ENCODE results near the gene EXOC3. TPM values are rescaled to one million over a fixed set of nuclear protein-coding genes. Genes with fewer than 3 reads are reported as not detected.
A peak's percentile ranks its signal among the peaks of the same experiment; 100 is the strongest.

EXOC3 gene
- total RNA-seq, 1 donor from 2014 or later: 64.6 TPM

DNA sequence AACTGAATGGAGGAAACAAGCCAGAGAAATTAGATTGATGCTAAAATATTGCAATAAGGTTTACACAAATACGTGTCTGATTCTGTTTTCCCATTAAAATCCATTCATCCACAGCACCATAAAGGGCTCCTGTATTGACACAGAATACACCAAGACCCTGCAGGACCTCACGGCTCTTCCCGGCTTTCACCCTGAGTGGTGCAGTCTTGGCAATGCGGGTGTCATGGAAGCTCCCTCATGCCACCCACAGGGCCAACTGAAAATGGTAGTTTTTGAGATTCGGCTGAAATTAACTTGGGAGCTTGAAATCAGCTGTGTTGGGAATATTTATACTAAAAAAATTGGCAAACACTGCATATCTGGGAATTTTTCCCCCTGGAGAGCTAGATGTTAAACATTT is 17.3 kb upstream of the EXOC3 start:
- no peak for DNase-seq (ENCODE audit: extremely low spot score, unreplicated experiment)
- H3K4me1 Mint-ChIP-seq (ENCODE audit: unreplicated experiment): peaks cover 17% of the 10 kb centered on the region
- H3K4me3 Mint-ChIP-seq: no peak overlapping the region
- peaks cover 6% of the 10 kb centered on the region for H3K9me3 Mint-ChIP-seq
- TF ChIP-seq, protein P1, sequence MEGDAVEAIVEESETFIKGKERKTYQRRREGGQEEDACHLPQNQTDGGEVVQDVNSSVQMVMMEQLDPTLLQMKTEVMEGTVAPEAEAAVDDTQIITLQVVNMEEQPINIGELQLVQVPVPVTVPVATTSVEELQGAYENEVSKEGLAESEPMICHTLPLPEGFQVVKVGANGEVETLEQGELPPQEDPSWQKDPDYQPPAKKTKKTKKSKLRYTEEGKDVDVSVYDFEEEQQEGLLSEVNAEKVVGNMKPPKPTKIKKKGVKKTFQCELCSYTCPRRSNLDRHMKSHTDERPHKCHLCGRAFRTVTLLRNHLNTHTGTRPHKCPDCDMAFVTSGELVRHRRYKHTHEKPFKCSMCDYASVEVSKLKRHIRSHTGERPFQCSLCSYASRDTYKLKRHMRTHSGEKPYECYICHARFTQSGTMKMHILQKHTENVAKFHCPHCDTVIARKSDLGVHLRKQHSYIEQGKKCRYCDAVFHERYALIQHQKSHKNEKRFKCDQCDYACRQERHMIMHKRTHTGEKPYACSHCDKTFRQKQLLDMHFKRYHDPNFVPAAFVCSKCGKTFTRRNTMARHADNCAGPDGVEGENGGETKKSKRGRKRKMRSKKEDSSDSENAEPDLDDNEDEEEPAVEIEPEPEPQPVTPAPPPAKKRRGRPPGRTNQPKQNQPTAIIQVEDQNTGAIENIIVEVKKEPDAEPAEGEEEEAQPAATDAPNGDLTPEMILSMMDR (conservative IDR thresholded peaks at IDR 0.05): no peak
- peaks cover 4% of the 10 kb centered on the region for H3K36me3 Mint-ChIP-seq
- H3K27me3 Mint-ChIP-seq: no peaks in the 10 kb centered on the region
- H3K27ac Mint-ChIP-seq: no peak overlapping the region

DNA sequence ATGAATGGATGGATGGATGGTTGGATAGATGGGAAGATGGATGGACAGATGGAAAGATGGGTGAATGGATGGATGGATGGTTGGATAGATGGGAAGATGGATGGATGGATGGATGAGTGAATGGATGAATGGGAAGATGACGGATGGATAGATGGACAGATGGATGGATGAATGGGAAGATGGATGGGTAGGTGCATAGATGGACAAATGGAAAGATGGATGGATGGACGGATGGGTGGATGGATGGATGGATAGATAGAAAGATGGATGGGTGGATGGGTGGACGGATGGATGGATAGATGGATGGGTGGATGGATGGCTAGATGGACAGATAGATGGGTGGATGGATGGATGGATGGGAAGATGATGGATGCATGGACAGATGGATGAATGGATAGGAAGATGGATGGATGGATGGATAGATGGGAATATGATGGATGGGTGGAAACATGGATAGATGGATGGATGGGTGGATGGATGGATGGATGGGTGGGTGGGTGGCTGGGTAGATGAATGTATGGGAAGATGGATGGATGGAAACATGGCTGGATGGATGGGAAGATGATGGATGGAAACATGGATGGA is 16.5 kb upstream of the EXOC3 start:
- Mint-ChIP-seq H3K9me3 (peaks cover 6% of the 10 kb centered on the region), H3K36me3 (peaks cover 4% of the 10 kb centered on the region), H3K4me1 (ENCODE audit: unreplicated experiment) (peaks cover 17% of the 10 kb centered on the region), H3K27me3 (no peaks in the 10 kb centered on the region), H3K27ac (no peak overlapping the region), H3K4me3 (no peak overlapping the region)
- no peak for DNase-seq (ENCODE audit: extremely low spot score, unreplicated experiment)
- TF ChIP-seq, protein P1 (conservative IDR thresholded peaks at IDR 0.05): no peak

DNA sequence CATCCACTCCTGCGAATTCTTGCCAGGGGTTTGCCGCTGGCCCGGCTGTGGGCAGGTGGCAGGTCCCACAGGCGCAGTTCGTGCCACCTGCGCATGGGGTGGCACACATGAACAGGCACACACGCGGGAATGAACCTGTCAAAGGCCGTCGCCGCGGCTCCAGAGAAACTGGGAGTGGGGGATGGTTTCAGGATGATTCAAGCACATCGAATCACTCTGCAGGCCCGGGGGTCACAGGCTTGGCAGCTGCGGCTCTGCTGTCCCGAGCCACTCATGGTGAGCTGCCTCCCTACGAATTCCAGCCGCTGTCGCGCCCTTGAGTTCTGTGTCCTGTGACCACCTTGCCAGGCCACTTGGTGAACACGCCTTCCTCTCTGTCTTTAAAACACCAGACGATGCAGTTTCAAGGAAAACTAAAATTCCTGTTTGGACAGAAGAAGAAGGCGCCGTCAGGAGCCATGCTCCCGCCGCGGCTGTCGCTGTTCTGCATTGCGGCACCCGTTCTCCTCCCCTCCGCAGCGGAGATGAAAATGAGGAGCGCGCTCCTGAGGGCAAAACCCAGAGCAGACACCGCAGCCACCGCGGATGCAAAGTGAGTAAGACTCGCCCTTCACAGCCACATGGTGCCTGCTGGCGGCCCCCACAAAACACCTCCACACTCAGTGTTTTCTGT is 15.4 kb upstream of the EXOC3 start:
- TF ChIP-seq, protein P1 (conservative IDR thresholded peaks at IDR 0.05): no peak
- DNase-seq (ENCODE audit: extremely low spot score, unreplicated experiment): peak; percentile 60
- H3K4me1 Mint-ChIP-seq (ENCODE audit: unreplicated experiment): peaks cover 26% of the 10 kb centered on the region

DNA sequence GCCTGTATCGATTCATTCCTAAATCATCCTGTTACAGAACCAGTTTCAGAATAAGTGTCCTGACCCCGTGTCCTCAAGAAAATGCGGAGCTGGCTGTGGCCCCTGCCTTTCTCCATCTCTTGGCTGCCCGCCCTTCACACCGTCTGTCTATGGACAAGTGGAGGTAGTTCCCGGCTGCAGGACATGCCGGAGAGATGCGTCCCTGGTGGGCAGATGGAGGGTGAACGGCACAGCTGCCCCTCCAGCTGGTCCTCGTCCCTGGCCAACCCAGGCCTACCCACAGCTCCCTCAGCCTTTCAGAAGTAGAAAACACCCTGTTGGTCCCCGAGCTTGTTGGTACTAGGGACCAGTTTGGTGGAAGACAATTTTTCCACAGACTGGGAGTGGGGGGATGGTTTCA is 14.8 kb upstream of the EXOC3 start:
- Mint-ChIP-seq H3K27me3 (no peaks in the 10 kb centered on the region), H3K4me1 (ENCODE audit: unreplicated experiment) (peaks cover 22% of the 10 kb centered on the region), H3K36me3 (peaks cover 4% of the 10 kb centered on the region), H3K9me3 (peaks cover 6% of the 10 kb centered on the region), H3K27ac (no peak overlapping the region), H3K4me3 (no peak overlapping the region)
- peak; percentile 56 for DNase-seq (ENCODE audit: extremely low spot score, unreplicated experiment)
- TF ChIP-seq, protein P1 (conservative IDR thresholded peaks at IDR 0.05): no peak

More for the DNA sequence above, 15.4 kb upstream of the EXOC3 start:
- no peaks in the 10 kb centered on the region for H3K27me3 Mint-ChIP-seq
- H3K9me3 Mint-ChIP-seq: peaks cover 6% of the 10 kb centered on the region
- H3K4me3 Mint-ChIP-seq: no peak overlapping the region
- H3K36me3 Mint-ChIP-seq: peaks cover 4% of the 10 kb centered on the region
- H3K27ac Mint-ChIP-seq: no peak overlapping the region

DNA sequence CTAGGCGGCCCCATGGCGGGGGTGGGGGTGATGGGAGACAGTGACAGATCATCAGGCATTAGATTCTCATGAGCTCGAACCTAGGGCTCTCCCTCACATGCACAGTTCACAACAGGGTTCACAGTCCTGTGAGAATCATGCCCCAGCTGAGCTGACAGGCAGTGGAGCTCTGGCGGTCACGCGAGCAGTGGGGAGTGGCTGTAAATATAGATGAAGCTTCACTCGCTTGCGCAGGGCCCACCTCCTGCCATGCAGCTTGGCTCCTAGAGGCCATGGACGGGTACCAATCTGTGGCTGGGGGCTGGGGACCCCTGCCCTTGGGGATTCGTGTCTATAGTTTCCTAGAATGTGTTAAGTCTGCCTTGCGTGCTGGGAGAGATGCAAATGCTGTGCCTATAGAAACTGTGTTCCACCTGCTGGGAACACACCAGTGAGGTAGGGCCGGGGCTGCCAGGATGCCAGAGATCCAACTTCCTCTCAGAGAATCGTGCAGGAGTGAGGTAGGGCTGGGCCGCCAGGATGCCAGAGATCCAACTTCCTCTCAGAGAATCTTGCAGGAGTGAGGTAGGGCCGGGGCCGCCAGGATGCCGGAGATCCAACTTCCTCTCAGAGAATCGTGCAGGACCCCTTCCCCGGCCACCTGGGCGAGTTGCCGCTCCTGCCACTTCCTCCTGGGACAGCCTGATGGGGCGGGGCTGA is 14.1 kb upstream of the EXOC3 start:
- no peak overlapping the region for H3K4me3 Mint-ChIP-seq
- peaks cover 6% of the 10 kb centered on the region for H3K9me3 Mint-ChIP-seq
- TF ChIP-seq, protein P1 (conservative IDR thresholded peaks at IDR 0.05): no peak
- peaks cover 4% of the 10 kb centered on the region for H3K36me3 Mint-ChIP-seq
- no peak overlapping the region for H3K27ac Mint-ChIP-seq
- H3K4me1 Mint-ChIP-seq (ENCODE audit: unreplicated experiment): peaks cover 18% of the 10 kb centered on the region
- peak; percentile 64 for DNase-seq (ENCODE audit: extremely low spot score, unreplicated experiment)
- H3K27me3 Mint-ChIP-seq: no peaks in the 10 kb centered on the region
